Measurements from ENCODE around the gene NEURL1B.

Gene NEURL1B

DNA sequence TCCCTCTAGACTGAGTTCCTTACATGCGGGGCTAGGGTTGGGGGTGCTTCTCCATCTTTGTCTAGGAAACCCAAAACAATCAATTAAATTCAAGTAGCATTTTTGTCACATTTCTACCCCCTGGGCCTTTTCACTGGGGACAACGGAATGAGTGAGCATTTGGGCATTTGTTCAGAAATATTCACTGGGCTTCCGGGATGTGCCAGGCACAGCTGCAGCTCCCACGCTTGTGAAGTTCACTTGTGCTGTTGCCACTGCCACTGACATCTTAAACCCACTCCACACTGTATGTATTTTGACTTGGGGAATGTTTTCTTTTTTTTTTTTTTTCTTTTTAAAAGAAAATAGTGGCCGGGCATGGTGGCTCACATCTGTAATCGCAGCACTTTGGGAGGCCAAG lies 98.3 kb downstream of the NEURL1B start:
- no peak for DNase-seq

DNA sequence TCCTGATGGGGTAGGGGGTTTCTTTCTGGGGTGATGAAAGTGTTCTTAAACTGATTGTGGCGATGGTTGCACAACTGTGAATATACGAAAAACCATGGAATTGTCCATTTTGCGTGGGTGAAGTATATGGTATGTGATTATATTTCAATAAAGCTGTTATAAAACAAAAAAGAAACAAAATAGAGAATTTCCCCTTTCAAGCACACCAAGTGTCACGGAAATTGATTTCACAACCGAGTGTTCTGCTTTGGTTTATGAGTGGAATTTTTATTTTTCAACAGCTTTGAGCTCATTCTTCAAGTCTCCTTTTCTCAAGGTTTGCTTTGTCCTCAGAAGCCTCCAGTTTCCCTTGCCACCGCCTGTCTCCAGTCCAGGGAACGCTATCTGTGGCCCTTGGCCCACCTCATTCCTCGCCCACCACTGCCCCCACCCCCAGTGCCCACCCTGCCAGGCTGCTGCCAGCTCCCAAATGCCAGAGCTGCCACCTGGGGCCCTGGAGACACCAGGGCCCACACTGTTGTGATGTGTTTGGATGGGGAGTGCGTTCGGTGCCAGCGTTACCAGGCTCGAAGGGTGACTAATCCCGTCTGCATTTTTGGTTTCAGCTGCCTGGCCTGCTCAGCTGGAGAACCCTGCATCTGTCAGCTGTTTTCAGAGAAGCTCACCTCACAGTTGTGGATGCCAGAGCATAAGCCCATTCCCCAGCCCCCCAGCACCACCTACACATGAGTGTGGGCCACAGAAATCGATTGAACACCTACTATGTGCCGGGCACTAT lies 99.6 kb downstream of the NEURL1B start:
- DNase-seq, result no peak
